Retinal pigment epithelial cell (primary cell): ENCODE results near the gene CISD3.

Source experiments
- DNase-seq: peaks from one replicate; pipeline ENCODE4 v3.0.0-alpha.2; 2010; ENCODE audit warnings: low read depth
- H3K4me3 ChIP-seq: 2 replicates; pipeline ENCODE4 v1.5.1; 2011; ENCODE audit warnings: mild to moderate bottlenecking, low read length, control low read depth, moderate library complexity
- CTCF ChIP-seq: conservative IDR thresholded peaks from 2 replicates; pipeline ENCODE4 v1.5.1; 2011; ENCODE audit warnings: low read depth, low read length, control low read depth, inconsistent platforms

CISD3 gene

GRCh38 chr17:38747463-38748148 is 17.5 kb downstream of the CISD3 start:
- no peak for TF ChIP-seq CTCF
- H3K4me3 ChIP-seq = peak overlapping the region; percentile 84
- DNase-seq = no peak

GRCh38 chr17:38748149-38748891 is 18.2 kb downstream of the CISD3 start, which contains the start of gene PCGF2:
PCGF2 (minus strand) TSS chr17:38748336; CDS start chr17:38740402, 7,934 bp downstream.
- peak within 1 kb of the TSS; percentile 84 for H3K4me3 ChIP-seq
- peak; percentile 68 for DNase-seq
- no peak for TF ChIP-seq CTCF

GRCh38 chr17:38748892-38749222 is 18.7 kb downstream of the CISD3 start:
- no peak for TF ChIP-seq CTCF
- H3K4me3 ChIP-seq = peak overlapping the region; percentile 84
- DNase-seq = no peak

- TF ChIP-seq CTCF = peak; percentile 0
- H3K4me3 ChIP-seq = peak overlapping the region; percentile 84
- no peak for DNase-seq
Observed at GRCh38 chr17:38749223-38750043, 19.3 kb downstream of the CISD3 start.

- peak overlapping the region; percentile 84 for H3K4me3 ChIP-seq
- TF ChIP-seq CTCF = no peak
- no peak for DNase-seq
Observed at GRCh38 chr17:38750044-38750311, 19.8 kb downstream of the CISD3 start.

- DNase-seq = no peak
- peak overlapping the region; percentile 84 for H3K4me3 ChIP-seq
- no peak for TF ChIP-seq CTCF
Observed at GRCh38 chr17:38750312-38751121, 20.4 kb downstream of the CISD3 start.
